NCI-H2227 (cell line): ENCODE measurements around the gene RIOK3.
"Not testable (repeated sequence)": the region's sequence is repeated elsewhere in the genome, so short reads cannot be mapped to it uniquely, and the experiment has no call there.

Experiments used
- DNase-seq: peaks from one replicate; lab custom pipeline; 2025; ENCODE audit not compliant: unreplicated experiment; lab: John Stamatoyannopoulos, UW

Gene RIOK3

GRCh38 chr18:23495723-23496440 is 42.8 kb downstream of the RIOK3 start:
- peak; percentile 10 for DNase-seq

DNA sequence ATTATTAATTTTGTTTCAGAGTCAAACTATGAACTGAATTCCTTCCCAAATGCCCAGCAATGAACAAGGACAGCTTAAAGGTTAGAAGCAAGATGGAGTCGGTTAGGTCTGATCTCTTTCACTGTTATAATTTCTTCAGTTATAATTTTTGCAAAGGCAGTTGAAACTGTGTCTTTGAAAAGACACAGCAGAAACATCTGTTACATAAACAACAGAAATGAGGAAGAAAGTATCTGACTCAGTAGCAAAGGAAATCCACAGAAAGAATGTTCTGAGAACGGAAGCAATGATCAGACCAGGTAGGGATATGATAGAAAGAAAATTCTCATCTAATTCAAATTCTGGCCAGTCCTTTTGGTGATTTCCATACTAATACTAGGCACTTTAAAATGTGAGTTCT is 45.0 kb downstream of the RIOK3 start:
- DNase-seq = no peak

DNA sequence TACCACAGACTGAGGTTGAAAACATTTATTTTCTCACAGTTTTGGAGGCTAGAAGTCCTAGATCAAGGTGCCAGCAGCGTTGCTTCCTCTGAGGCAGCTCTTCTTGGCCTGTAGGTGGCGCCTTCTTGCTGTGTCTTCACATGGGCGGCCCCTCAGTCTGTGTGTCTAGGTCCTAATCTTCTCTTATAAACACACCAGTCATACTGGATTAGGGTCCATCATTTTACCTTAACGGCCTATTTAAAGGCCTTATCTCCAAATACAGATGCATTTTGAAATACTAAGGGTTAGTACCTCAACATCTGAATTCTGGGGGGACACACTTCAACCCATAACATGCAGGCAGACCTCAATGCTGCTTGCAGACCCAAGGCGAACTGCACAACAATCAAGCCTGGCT is 45.8 kb downstream of the RIOK3 start:
- peak; percentile 79 for DNase-seq

GRCh38 chr18:23499291-23499781 is 46.2 kb downstream of the RIOK3 start:
- DNase-seq = no peak

DNA sequence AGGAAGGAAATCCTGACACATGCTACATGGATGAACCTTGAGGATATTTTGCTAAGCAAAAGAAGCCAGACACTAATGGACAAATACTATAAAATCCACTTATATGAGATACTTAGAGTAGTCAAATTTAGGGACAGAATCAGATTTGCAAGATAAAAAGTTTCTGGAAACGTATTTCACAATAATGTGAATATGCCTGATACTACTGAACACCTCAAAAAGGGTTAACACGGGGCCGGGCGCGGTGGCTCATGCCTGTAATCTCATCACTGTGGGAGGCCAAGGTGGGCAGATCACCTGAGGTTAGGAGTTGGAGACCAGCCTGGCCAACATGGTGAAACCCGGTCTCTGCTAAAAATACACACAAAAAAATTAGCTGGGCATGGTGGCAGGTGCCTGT is 48.5 kb downstream of the RIOK3 start:
- DNase-seq = no peak

GRCh38 chr18:23502516-23503037 is 49.5 kb downstream of the RIOK3 start:
- no peak for DNase-seq

DNA sequence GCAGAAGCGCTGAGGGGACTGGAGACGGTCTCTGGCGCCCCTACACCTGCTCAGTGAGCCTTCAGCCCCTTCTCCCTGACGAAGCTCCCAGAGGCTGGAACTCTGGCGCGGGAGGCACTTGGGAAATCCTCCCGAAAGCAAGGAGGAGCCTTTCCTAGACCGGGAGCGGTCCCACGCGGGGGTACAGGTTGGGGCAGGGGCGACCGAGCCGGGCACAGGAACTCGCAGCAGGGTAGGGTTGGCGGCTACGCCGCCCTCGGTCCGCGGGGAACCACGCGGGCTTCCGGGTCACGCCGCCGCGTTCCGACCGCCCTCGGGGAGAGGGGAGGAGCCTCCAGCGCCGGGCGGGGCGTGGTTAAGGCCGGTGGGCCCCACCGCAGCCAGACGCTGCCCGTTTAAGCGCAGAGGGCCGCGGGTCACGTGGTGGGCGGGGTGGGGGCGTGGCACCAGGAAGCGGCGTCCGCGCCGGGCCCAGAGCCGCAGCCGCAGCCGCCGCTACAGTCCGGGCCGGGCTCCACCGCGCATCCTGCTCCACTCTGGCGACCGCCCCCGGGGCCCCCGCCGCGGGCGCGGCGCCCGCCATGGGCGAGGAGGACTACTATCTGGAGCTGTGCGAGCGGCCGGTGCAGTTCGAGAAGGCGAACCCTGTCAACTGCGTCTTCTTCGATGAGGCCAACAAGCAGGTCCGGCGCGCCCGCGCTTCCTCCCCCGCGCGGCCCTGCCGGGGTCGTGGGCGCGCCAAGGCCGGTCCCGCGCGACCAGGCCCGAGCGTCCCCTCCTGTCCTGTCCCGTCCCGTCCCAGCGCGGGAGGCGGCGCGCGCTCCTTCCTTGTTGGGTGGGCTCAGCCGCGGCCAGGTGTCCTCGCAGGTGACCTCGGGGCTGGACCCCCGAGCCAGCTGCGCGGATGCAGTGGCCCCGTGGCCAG is 50.2 kb downstream of the RIOK3 start, which contains the start of gene RMC1:
RMC1 (plus strand) TSS at position 474 of the 925 bp plus-strand sequence; CDS start at position 582, 108 bp downstream.
- peak; percentile 96 for DNase-seq

GRCh38 chr18:23503963-23504344 is 50.9 kb downstream of the RIOK3 start:
- DNase-seq = no peak

GRCh38 chr18:23504720-23505119 is 51.6 kb downstream of the RIOK3 start:
- no peak for DNase-seq

- no peak for DNase-seq
Measured at GRCh38 chr18:23506393-23506792, 53.3 kb downstream of the RIOK3 start.

DNA sequence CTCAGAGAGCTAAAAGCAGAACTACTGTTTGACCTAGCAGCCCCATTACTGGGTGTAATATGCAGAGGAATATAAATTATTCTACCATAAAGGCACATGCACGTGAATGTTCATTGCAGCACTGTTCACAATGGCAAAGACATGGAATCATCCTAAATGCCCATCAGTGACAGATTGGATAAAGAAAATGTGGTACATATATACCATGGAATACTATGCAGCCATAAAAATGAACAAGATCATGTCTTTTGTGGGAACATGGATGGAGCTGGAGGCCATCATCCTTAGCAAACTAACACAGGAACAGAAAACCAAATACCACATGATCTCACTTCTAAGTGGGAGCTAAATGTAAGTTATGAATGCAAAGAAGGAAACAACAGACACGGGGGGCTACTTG is 57.8 kb downstream of the RIOK3 start:
- not testable (repeated sequence) for DNase-seq

DNA sequence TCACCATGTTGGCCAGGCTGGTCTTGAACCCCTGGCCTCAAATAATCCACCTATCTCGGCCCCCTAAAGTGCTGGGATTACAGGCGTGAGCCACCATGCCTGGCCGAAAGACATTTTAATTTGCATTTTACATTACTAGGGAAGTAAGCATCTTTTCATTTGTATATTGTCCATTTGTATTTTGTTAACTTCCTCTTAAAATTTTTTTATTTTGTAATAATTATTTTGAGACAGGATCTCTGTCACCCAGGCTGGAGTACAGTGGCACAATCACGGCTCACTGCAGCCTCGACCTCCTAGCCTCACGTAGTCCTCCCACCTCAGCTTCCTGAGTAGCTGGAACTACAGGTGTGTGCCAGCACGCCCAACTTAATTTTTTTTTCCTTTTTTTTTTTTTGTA is 59.1 kb downstream of the RIOK3 start:
- DNase-seq = not testable (repeated sequence)

DNA sequence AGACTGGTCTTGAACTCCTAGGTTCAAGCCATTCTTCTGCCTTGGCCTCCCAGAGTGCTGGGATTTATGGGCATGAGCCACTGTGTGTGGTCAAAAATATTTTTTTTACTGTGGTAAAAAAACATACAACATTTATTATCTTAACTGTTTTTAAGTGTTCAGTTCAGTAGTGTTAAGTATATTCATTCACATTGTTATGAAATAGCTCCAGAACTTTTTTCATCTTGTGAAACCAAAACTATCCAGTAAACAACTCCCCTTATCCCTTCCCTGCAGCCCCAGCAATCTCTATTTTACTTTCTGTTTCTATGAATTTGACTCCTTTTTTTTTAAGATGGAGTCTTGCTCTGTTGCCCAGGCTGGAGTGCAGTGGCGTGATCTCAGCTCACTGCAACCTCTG is 59.6 kb downstream of the RIOK3 start:
- DNase-seq = no peak

GRCh38 chr18:23515911-23516546 is 62.9 kb downstream of the RIOK3 start:
- DNase-seq = peak; percentile 85

DNA sequence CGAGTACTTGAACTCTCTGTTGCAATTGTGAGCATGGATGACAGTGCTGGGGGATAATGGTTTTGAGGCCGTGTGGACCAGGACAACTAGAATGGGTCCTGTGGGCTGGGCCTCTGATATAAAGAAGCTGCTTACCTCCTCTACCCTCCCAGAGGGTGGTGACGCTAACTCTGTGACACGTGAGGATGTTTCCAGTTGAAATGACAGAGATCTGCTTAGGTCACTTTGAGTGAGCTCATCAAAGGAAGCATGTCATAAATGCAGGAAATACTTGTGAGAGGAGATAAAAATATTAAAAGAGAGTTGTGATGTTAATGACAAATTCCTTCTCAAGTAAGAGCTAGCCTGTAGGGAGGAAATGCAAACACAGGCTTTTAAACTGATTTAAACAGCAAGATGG is 66.6 kb downstream of the RIOK3 start:
- no peak for DNase-seq

DNA sequence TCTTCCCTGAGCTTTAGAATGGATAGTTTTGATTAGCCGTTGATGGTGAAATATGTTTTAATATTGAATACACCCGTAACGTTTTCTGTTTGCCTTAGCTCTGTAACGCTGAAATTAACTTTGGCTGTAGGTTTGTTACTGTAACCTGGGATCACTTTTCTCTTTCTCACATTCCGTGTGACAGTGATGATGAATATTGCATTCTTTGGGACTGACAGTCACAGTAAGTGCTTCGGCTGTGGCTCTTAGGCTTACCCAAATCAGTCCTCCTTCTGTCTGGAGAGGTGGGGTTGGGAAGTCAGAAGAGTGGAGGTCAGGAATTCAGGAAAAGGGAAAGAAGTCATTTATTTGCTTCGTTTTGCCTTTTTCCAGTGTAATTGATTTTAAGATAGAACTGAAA is 68.2 kb downstream of the RIOK3 start:
- DNase-seq = no peak

GRCh38 chr18:23521907-23522306 is 68.8 kb downstream of the RIOK3 start:
- no peak for DNase-seq

DNA sequence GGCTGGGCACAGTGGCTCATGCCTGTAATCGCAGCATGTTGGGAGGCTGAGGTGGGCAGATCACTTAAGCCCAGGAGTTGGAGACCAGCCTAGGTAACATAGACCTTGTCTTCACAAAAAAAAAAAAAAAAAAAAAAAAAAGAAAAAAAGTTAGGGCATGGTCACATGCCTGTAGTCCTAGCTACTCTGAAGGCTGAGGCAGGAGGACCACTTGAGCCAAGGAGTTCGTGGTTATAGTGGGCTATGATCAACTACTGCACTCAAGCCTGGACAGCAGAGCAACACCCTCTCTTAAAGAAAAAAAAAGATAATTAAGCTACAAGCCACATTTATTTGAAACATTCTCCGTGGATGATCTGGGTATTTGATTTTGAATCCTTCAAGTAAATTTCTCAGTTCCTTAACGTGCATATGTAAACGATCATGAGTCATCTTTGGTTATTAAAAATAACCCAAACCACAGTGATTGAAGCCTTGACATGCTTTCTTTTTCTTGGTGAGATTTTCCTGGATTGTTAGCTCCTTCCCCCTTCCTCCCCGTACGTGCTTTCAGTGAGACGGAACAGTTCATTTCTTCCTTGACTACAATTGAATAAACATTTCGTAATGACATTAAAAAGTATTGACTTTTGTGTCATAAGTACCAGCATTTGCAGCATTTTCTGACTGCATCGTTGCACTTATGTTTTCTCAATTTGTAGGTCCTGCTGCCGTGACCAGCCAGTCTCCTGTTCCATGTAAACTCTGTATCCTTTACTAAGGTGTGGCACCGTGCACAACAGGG is 70.5 kb downstream of the RIOK3 start:
- DNase-seq = no peak

- no peak for DNase-seq
Measured at GRCh38 chr18:23524213-23524707, 71.2 kb downstream of the RIOK3 start.

DNA sequence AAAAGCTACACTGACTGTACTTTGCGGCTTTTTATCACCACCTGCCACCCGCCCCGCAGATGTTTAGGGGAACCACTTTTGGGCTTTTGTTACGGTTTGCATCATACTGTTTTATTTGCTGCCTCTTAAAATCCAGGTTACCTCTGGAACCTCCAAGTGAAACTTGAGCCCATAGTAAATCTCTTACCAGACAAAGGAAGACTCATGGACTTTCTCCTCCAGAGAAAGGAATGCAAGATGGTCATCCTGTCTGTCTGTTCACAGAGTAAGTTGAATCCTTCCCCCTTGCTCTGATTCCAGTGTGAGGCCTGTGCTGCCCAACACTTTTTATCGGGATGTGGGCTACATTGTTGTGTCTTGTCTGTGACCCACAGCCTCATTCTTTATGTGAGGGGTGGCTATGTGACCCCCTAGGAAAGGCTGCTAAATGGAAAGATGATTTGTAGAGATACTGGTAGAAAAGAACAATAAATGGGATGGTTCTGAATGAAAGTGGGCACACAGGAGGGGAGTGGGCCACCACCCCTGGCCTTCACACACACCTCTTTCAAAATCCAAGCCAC is 73.5 kb downstream of the RIOK3 start:
- DNase-seq = no peak
